Upper lobe of left lung (tissue), 6 donors: ENCODE results near the gene PLEKHA1. TPM values are rescaled to one million over a fixed set of nuclear protein-coding genes. Genes with fewer than 3 reads are reported as not detected.

ENCODE experiments used
- ATAC-seq, 2 donors: fragments of 200-7000 bp; cut with Tn5 transposase; one replicate each; pipeline ENCODE4 v1.9.1; 2022; ENCODE audit warnings: mild to moderate bottlenecking in 2 of 2, moderate library complexity in 2 of 2; ENCODE audit not compliant: low FRiP score in 2 of 2
- DNase-seq, 2 donors: peaks; one replicate each; pipeline ENCODE4 v3.0.0-alpha.2; 2019 to 2020
- H3K27ac ChIP-seq, 4 donors: fragments of 200-600 bp; sonication (generic); one replicate each; pipeline ENCODE4 v1.5.1; 2016 to 2019
- H3K27me3 ChIP-seq, 4 donors: fragments of 200-600 bp; sonication (generic); one replicate each; pipeline ENCODE4 v1.5.1; 2017 to 2019
- H3K36me3 ChIP-seq, 4 donors: fragments of 200-600 bp; sonication (generic); one replicate each; pipeline ENCODE4 v1.5.1; 2016 to 2019
- H3K4me1 ChIP-seq, 4 donors: fragments of 200-600 bp; sonication (generic); one replicate each; pipeline ENCODE4 v1.5.1; 2018 to 2019
- H3K4me3 ChIP-seq, 4 donors: fragments of 200-600 bp; sonication (generic); one replicate each; pipeline ENCODE4 v1.5.1; 2017 to 2019; ENCODE audit warnings: mild to moderate bottlenecking in 2 of 4, moderate library complexity in 1 of 4
- H3K9me3 ChIP-seq, 4 donors: fragments of 200-600 bp; sonication (generic); one replicate each; pipeline ENCODE4 v1.5.1; 2018 to 2019
- EP300 ChIP-seq, 4 donors: sonication (generic); formaldehyde crosslinking; IDR thresholded peaks; one replicate each; pipeline ENCODE4 v1.5.1; 2017; ENCODE audit warnings: antibody characterized with exemption in 4 of 4, control low read depth in 2 of 4
- POLR2A ChIP-seq, 4 donors: fragments of 450-650 bp; IDR thresholded peaks; one replicate each; pipeline ENCODE4 v1.5.1; 2016 to 2017; ENCODE audit warnings: antibody characterized with exemption in 4 of 4, mild to moderate bottlenecking in 2 of 4
- POLR2AphosphoS5 ChIP-seq, 2 donors: sonication (generic); formaldehyde crosslinking; IDR thresholded peaks; one replicate each; pipeline ENCODE4 v1.5.1; 2017; ENCODE audit warnings: antibody characterized with exemption in 2 of 2
- WGBS, 2 donors: methylation state at CpG; one replicate each; pipeline ENCODE4 v1.1.5; 2017 to 2018; 5-methylcytosine and 5-hydroxymethylcytosine counted together
- total RNA-seq, 6 donors: library from RNA; depleted of rRNA in 4 of 6; stranded (reverse); fragments of >200 nt in 4 of 6; gene quantifications; one replicate each; pipeline versions ENCODE4 v1.1.0 to v1.2.1, GENCODE V29; 2016 to 2021
- TF ChIP-seq, protein P1 (sequence below), 6 experiments: fragments of 450-650 bp in 4 of 6; fragments of 200-600 bp in 2 of 6; sonication (generic) in 2 of 6; IDR thresholded peaks; one replicate each; pipeline ENCODE4 v1.5.1; 2016 to 2019; ENCODE audit warnings: antibody characterized with exemption in 6 of 6
- donor health status: DM: no; HTN: no; CAD: no; lungs with moderate emphysema.
- donor health status: DM: no; HTN: yes; CAD: no; lungs with severe emphysema.

Gene PLEKHA1
- total RNA-seq, 6 donors from 2014 or later = 29.5 to 78.4 (median 43.7) TPM

DNA sequence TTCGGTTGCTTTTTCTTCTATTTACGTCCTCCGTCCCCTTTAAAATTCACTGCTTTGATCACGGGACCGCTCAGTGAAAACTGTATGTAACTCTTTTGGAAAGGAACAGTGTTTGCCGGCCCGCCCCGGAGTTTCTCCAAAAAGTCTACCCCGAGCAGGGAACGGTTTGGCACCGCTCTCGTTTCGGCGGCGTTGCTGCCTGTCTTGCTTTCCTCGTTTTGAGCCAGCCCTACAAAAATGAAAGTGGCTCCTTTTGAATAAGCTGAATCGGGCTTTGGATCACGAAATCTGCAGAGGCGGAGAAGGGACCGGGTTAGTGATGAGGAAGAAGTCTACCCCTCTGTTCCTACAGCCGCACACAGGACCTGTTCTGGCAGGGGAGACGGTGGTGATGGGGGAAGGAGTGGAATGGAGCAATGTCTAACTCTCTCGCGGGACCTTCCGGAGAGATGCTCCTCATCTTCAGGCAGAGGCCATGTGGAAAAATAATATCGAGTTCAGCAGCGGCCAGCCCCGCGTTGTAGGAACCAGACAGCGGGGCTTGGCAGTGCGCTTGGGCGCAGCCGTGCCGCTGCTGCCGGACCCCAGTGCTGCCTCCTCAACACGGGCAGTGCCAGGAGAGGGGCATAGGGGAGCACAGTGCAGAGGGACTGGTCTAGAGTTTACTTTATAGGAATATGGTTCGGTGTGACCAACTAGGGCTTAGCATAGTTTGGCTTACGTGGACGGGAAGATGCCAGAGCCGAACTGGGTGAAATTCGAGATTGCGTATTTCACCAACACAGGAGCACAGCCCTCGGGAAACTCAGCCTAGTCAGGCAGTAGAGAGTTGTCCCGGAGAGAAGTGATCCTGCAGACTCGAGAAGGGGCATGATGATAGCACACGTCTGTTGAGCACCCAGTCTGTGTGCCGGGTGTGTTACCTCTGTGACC is 88.3 kb downstream of the PLEKHA1 start:
- peak overlapping the region; percentile 35 to 74 (median 68) for H3K27ac ChIP-seq
- peak overlapping the region; percentile 52 to 88 (median 72) for H3K4me3 ChIP-seq
- ATAC-seq (peak; percentile 15 to 69), DNase-seq (peak in 1 of 2 donors; percentile 65)
- TF ChIP-seq POLR2AphosphoS5 (IDR thresholded peaks at IDR 0.05) = no peak
- TF ChIP-seq EP300 (IDR thresholded peaks at IDR 0.05) = no peak
- no peaks in the 10 kb centered on the region for H3K9me3 ChIP-seq
- WGBS, 2 donors = 20 to 22% methylated on average over 40 to 47 of the region's 47 CpGs
- H3K36me3 ChIP-seq = no peaks in the 10 kb centered on the region
- H3K27me3 ChIP-seq = peaks cover 0 to 18% (median 0%) of the 10 kb centered on the region in 4 donors
- H3K4me1 ChIP-seq = peaks cover 13 to 39% (median 21%) of the 10 kb centered on the region in 4 donors

DNA sequence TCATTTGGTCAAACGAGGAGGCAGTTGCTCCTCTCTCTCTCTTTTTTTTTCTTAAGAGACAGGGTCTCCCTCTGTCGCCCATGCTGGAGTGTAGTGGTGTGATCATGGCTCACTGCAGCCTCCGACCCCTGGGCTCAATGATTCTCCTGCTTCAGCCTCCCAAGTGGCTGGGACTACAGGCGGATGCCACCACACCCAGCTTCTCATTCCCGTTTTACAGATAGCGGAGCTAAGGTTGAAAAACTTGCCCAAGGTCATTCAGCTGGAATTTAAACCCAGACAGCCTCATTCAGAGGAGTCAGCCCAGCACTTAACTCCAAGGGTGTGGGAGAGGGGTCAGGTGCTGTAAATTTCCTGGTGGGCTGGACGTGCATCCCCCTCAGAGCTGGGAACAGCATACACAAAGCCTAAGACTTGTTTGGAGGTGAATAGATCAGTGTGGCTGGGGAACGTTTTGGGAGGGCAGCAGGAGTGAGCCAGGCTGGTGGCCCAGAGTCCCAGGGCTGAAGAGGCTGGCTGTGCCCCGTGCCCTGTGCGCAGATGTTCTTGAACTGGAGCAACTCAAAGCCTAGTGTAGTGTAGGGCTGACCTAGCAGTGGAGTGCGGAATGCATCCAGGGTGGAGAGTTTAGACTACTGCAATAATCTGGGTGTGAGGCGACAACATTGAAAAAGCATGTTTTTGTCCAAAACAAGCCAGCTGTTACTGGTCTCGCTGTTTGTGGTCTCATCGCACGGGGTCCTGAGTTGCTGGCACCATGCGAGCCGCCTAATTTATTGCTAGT is 89.2 kb downstream of the PLEKHA1 start:
- Histone ChIP-seq H3K9me3 (no peaks in the 10 kb centered on the region), H3K27ac (no peak overlapping the region), H3K4me3 (peak overlapping the region in 3 of 4 donors; percentile 52 to 88 (median 71)), H3K27me3 (peaks cover 0 to 18% (median 0%) of the 10 kb centered on the region in 4 donors), H3K4me1 (peaks cover 18 to 39% (median 22%) of the 10 kb centered on the region in 4 donors), H3K36me3 (no peaks in the 10 kb centered on the region)
- DNase-seq (no peak), ATAC-seq (no peak)
- no peak for TF ChIP-seq EP300 (IDR thresholded peaks at IDR 0.05)
- TF ChIP-seq POLR2A (IDR thresholded peaks at IDR 0.05) = no peak
- TF ChIP-seq, protein P1, sequence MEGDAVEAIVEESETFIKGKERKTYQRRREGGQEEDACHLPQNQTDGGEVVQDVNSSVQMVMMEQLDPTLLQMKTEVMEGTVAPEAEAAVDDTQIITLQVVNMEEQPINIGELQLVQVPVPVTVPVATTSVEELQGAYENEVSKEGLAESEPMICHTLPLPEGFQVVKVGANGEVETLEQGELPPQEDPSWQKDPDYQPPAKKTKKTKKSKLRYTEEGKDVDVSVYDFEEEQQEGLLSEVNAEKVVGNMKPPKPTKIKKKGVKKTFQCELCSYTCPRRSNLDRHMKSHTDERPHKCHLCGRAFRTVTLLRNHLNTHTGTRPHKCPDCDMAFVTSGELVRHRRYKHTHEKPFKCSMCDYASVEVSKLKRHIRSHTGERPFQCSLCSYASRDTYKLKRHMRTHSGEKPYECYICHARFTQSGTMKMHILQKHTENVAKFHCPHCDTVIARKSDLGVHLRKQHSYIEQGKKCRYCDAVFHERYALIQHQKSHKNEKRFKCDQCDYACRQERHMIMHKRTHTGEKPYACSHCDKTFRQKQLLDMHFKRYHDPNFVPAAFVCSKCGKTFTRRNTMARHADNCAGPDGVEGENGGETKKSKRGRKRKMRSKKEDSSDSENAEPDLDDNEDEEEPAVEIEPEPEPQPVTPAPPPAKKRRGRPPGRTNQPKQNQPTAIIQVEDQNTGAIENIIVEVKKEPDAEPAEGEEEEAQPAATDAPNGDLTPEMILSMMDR (IDR thresholded peaks at IDR 0.05) = no peak
- no peak for TF ChIP-seq POLR2AphosphoS5 (IDR thresholded peaks at IDR 0.05)
- 69 to 76% methylated on average over 17 of the region's 17 CpGs for WGBS, 2 donors

DNA sequence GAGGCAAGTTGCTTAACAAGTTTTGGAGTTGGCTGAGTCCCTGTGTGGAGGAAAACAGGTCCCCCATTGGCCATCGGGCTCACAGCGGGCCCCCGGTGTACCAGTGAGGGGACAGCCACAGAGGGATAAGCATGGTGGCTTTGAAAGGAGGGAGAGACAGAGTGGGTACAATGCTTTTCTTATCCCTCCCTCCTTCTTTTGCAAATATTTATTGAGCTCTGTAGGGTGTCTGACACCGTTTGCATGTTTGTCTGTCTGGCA is 89.7 kb downstream of the PLEKHA1 start:
- 66 to 69% methylated on average over 4 of the region's 4 CpGs for WGBS, 2 donors
- no peak overlapping the region for H3K27ac ChIP-seq

DNA sequence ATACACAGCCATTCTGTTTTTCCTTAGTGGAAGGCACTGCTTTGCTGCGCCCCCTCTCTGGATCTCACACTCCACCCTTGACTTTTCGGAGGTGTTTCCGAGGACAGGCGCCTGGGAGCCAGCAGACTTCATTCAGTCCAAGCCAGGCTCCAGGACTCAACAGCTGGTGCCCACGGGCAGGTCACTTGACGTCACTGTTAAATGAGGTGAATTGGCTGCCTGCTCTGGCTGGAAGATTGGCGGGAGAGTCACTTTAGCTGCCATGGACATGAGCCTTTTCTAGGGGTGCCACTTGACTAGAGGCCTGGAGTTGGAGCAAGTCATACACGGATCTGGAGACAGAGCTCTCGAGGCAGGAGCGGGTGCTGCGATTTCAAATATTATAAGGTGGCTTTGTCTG is 90.1 kb downstream of the PLEKHA1 start:
- ATAC-seq (no peak), DNase-seq (no peak)
- Histone ChIP-seq H3K4me1 (peaks cover 21 to 48% (median 26%) of the 10 kb centered on the region in 4 donors), H3K9me3 (no peaks in the 10 kb centered on the region), H3K4me3 (no peak overlapping the region), H3K27me3 (peaks cover 0 to 18% (median 0%) of the 10 kb centered on the region in 4 donors), H3K27ac (no peak overlapping the region), H3K36me3 (no peaks in the 10 kb centered on the region)
- WGBS, 2 donors = 78 to 90% methylated on average over 11 of the region's 11 CpGs
- TF ChIP-seq POLR2AphosphoS5 (IDR thresholded peaks at IDR 0.05) (no peak), POLR2A (IDR thresholded peaks at IDR 0.05) (no peak), EP300 (IDR thresholded peaks at IDR 0.05) (no peak)
- TF ChIP-seq, protein P1 (IDR thresholded peaks at IDR 0.05) = no peak

More for the DNA sequence above, 89.7 kb downstream of the PLEKHA1 start:
- Histone ChIP-seq H3K4me1 (peaks cover 18 to 44% (median 22%) of the 10 kb centered on the region in 4 donors), H3K4me3 (no peak overlapping the region), H3K27me3 (peaks cover 0 to 18% (median 0%) of the 10 kb centered on the region in 4 donors), H3K9me3 (no peaks in the 10 kb centered on the region), H3K36me3 (no peaks in the 10 kb centered on the region)
- ATAC-seq (no peak), DNase-seq (peak in 1 of 2 donors; percentile 50)
- TF ChIP-seq EP300 (IDR thresholded peaks at IDR 0.05) (no peak), POLR2A (IDR thresholded peaks at IDR 0.05) (no peak), POLR2AphosphoS5 (IDR thresholded peaks at IDR 0.05) (no peak)
- TF ChIP-seq, protein P1 (IDR thresholded peaks at IDR 0.05) = no peak
